Panc1 (cell line): ENCODE data around the gene OSBP2. TPM values are rescaled to one million over a fixed set of nuclear protein-coding genes. Genes with fewer than 3 reads are reported as not detected.

Experiments
- ATAC-seq: fragments of 200-7000 bp; cut with Tn5 transposase; 2 replicates; pipeline ENCODE4 v1.9.1; 2020; ENCODE audit warnings: mild to moderate bottlenecking, moderate library complexity
- BruUV-seq: library from RNA; stranded (reverse); fragments of 400-500 nt; replicated peaks from 2 replicates; lab custom pipeline; 2021; lab: Mats Ljungman, UMichigan
- CTCF ChIA-PET: fragments of 300-600 bp; sonication (Branson Sonifier 250); formaldehyde crosslinking; loops from one replicate; lab custom pipeline; 2022; ENCODE audit warnings: antibody characterized with exemption; lab: Charles Lee
- POLR2A ChIA-PET: fragments of 300-600 bp; sonication (Branson Sonifier 250); formaldehyde crosslinking; loops from one replicate; lab custom pipeline; 2022; ENCODE audit warnings: antibody characterized with exemption; lab: Charles Lee
- DNase-seq: peaks from one replicate; pipeline ENCODE4 v3.0.0-alpha.2; 2010; ENCODE audit warnings: low read depth, low spot score
- H3K27ac ChIP-seq: 2 replicates; pipeline ENCODE4 v1.5.1; 2011; ENCODE audit warnings: mild to moderate bottlenecking, low read length, inconsistent platforms
- H3K27me3 ChIP-seq: fragments of 200-500 bp; sonication (Bioruptor generic); 2 replicates; pipeline ENCODE4 v1.6.0; 2014; ENCODE audit warnings: low read length, inconsistent platforms; ENCODE audit not compliant: control insufficient read depth, insufficient read depth
- H3K36me3 ChIP-seq: fragments of 200-500 bp; sonication (Bioruptor generic); 2 replicates; pipeline ENCODE4 v1.5.1; 2014; ENCODE audit warnings: inconsistent platforms, mild to moderate bottlenecking, low read length, moderate library complexity; ENCODE audit not compliant: control insufficient read depth, insufficient read depth
- H3K4me1 ChIP-seq: 2 replicates; pipeline ENCODE4 v1.5.1; 2011; ENCODE audit warnings: inconsistent platforms, mild to moderate bottlenecking, low read length, moderate library complexity; ENCODE audit not compliant: control insufficient read depth, insufficient read depth
- H3K4me3 ChIP-seq, 2 experiments: 2 replicates each; pipeline ENCODE4 v1.5.1; 2011 to 2012; ENCODE audit warnings: low read depth in 2 of 2, low read length in 2 of 2, mild to moderate bottlenecking in 2 of 2, inconsistent platforms in 1 of 2, moderate library complexity in 1 of 2
- H3K9me3 ChIP-seq: fragments of 200-500 bp; sonication (Bioruptor generic); 2 replicates; pipeline ENCODE4 v1.5.1; 2014; ENCODE audit warnings: low read depth, mild to moderate bottlenecking, inconsistent platforms, low read length, moderate library complexity; ENCODE audit not compliant: control insufficient read depth, insufficient read depth
- CTCF ChIP-seq: fragments of 450-650 bp; IDR thresholded peaks from 2 replicates; pipeline ENCODE4 v1.5.1; 2017; ENCODE audit warnings: mild to moderate bottlenecking
- POLR2AphosphoS5 ChIP-seq: IDR thresholded peaks from 2 replicates; pipeline ENCODE4 v1.6.1; 2012; ENCODE audit warnings: mild to moderate bottlenecking, low read depth, low read length, moderate library complexity
- REST ChIP-seq, 2 experiments: IDR thresholded peaks; 2 replicates each; pipeline ENCODE4 v1.6.1; 2011 to 2012; ENCODE audit warnings: low read depth in 2 of 2, control low read depth in 1 of 2, low read length in 1 of 2, mild to moderate bottlenecking in 1 of 2, moderate library complexity in 1 of 2; ENCODE audit not compliant: insufficient read depth in 1 of 2
- SIN3A ChIP-seq: IDR thresholded peaks from 2 replicates; pipeline ENCODE4 v1.6.1; 2012; ENCODE audit warnings: low read depth, mild to moderate bottlenecking, low read length, moderate library complexity, borderline replicate concordance; ENCODE audit not compliant: insufficient read depth
- TCF7L2 ChIP-seq: IDR thresholded peaks from 2 replicates; pipeline ENCODE4 v1.6.1; 2011; ENCODE audit warnings: mild to moderate bottlenecking, low read depth, low read length, inconsistent platforms
- in situ Hi-C: cut with HindIII; loops from 2 replicates; pipeline ENCODE4 v1.10.0; 2016; ENCODE audit warnings: low sequenced_read_pairs, low pct_unique_long_range_greater_than_20kb
- intact Hi-C: fragments of 100-400 bp; cut with micrococcal nuclease; formaldehyde crosslinking; loops from one replicate; pipeline ENCODE4 v1.10.0; 2022; ENCODE audit not compliant: unreplicated experiment
- total RNA-seq: library from RNA; stranded (reverse); gene quantifications from one replicate; pipeline ENCODE4 v1.2.1, GENCODE V29; 2021; ENCODE audit not compliant: unreplicated experiment

OSBP2 gene
- total RNA-seq, 1 experiment from 2014 or later, result 4.7 TPM

DNA sequence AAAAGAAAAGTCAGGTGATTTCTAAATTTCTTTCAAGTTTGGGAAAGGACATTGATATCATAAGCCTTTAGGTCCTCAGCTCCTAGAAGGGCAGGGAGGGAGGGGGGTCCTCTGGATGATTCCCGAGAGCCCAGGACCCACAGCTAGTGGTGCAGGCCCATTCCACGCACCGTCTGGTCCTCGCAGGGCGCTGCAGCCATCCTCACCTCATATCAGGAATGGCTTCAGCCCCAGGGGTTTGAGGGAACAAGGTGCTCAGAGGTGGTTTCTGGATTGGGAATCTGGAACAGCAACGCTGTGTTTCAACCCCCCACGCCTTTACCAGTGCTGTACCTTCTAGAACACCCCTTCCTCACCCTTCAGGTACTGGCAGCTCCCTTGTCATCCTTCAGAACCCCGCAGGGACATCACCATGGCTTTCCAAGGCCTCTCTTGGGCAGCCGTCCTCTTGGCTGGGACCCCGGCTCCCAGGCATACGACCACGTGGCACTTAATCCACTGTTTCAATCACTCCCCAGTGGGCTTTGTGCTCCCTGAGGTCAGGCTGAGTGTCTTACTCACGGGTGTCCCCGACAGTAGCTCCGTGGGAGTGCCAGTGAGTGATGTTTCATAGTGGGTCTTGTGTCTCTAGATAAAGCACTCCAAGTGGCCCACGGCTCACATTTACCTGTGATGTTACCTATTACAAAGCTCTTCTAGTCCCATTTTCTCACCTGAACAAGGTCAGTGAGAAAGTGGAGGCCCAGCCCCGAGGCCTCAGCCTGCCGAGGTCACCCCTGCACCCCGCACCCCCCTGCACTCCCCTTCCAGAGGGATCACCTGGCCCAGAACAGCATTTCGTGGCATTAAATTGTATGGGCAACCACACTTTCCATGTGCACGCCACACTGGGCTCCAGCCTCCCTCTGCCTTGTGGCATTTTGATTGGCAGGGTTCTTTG lies 180.0 kb downstream of the OSBP2 start:
- Histone ChIP-seq H3K9me3 (no peaks in the 10 kb centered on the region), H3K4me1 (no peaks in the 10 kb centered on the region), H3K36me3 (no peaks in the 10 kb centered on the region), H3K4me3 (no peak overlapping the region), H3K27ac (no peak overlapping the region), H3K27me3 (no peaks in the 10 kb centered on the region)
- POLR2A ChIA-PET, result no interaction called here
- TF ChIP-seq CTCF (no peak), REST (IDR thresholded peaks at IDR 0.05; ENCODE audit: insufficient read depth in 1 of 2, low read depth in 2 of 2, low read length in 1 of 2) (no peak), SIN3A (no peak), TCF7L2 (no peak), POLR2AphosphoS5 (no peak)
- DNase-seq, result no peak
- no TSS peak for BruUV-seq
- no peak for ATAC-seq
- intact Hi-C loops (no loop called here), in situ Hi-C loops (no loop called here)
- CTCF ChIA-PET, result no interaction called here

- TF ChIP-seq CTCF (no peak), SIN3A (no peak), TCF7L2 (no peak), REST (IDR thresholded peaks at IDR 0.05; ENCODE audit: insufficient read depth in 1 of 2, low read depth in 2 of 2, low read length in 1 of 2) (no peak), POLR2AphosphoS5 (no peak)
- DNase-seq, result no peak
- Histone ChIP-seq H3K36me3 (no peaks in the 10 kb centered on the region), H3K27ac (no peak overlapping the region), H3K4me3 (no peak overlapping the region), H3K9me3 (no peaks in the 10 kb centered on the region), H3K4me1 (no peaks in the 10 kb centered on the region), H3K27me3 (no peaks in the 10 kb centered on the region)
- in situ Hi-C loops, result no loop called here
- BruUV-seq, result no TSS peak
- CTCF ChIA-PET, result no interaction called here
- POLR2A ChIA-PET, result no interaction called here
- ATAC-seq, result no peak
- intact Hi-C loops, result no loop called here
These were observed 181.0 kb downstream of the OSBP2 start for GRCh38 chr22:30875481-30876215.
